GM10266 (cell line): ENCODE data around the gene MED29.

Experiments
- DNase-seq: peaks from one replicate; pipeline ENCODE4 v3.0.0; 2012; ENCODE audit errors: extremely low spot score
- CTCF ChIP-seq: IDR thresholded peaks from 2 replicates; pipeline ENCODE4 v1.5.1; 2012; ENCODE audit warnings: mild to moderate bottlenecking, low read depth; ENCODE audit not compliant: control insufficient read depth, insufficient read depth; ENCODE audit errors: missing control alignments

The MED29 gene

GRCh38 chr19:39390751-39391437 lies at the start of gene MED29, which contains the start of gene PAF1:
Gene MED29 (plus strand): TSS chr19:39391378. CDS start chr19:39391423, 45 bp downstream.
Gene PAF1 (minus strand): TSS chr19:39391106. CDS start chr19:39390864, 242 bp downstream.
- peak; percentile 24 for TF ChIP-seq CTCF
- peak; percentile 99 for DNase-seq

- peak; percentile 85 for TF ChIP-seq CTCF
- peak; percentile 99 for DNase-seq
These were observed 49.2 kb upstream of the MED29 start, which contains the start of gene SAMD4B for GRCh38 chr19:39341719-39342604. Gene SAMD4B (plus strand): TSS chr19:39342421. CDS start chr19:39356894, 14,473 bp downstream.

- no peak for DNase-seq
- no peak for TF ChIP-seq CTCF
These were observed 48.4 kb upstream of the MED29 start for GRCh38 chr19:39342647-39343305.

GRCh38 chr19:39345956-39346355 lies 45.2 kb upstream of the MED29 start:
- TF ChIP-seq CTCF, result no peak
- no peak for DNase-seq

GRCh38 chr19:39347332-39348164 lies 43.6 kb upstream of the MED29 start:
- DNase-seq, result no peak
- TF ChIP-seq CTCF, result no peak

GRCh38 chr19:39349326-39349725 lies 41.9 kb upstream of the MED29 start:
- DNase-seq, result no peak
- no peak for TF ChIP-seq CTCF
